OCI-LY1 (cell line): Measurements from ENCODE around the gene CDIPT.
A peak's percentile ranks its signal among the peaks of the same experiment; 100 is the strongest.

ENCODE experiments used
- H2AFZ ChIP-seq: fragments of 200-600 bp; sonication (generic), shearing (Covaris generic); 2 replicates; pipeline ENCODE4 v1.6.0; 2014; ENCODE audit warnings: antibody characterized with exemption, mild to moderate bottlenecking, low read length
- H3F3A ChIP-seq: fragments of 200-600 bp; sonication (generic), shearing (Covaris generic); 2 replicates; pipeline ENCODE4 v1.6.0; 2014; ENCODE audit warnings: mild to moderate bottlenecking, antibody characterized with exemption, low read length, moderate library complexity; ENCODE audit not compliant: insufficient read depth
- H3K27ac ChIP-seq: fragments of 200-600 bp; sonication (generic); 2 replicates; pipeline ENCODE4 v1.5.1; 2014; ENCODE audit warnings: low read length, mixed run types, mild to moderate bottlenecking, low read depth; ENCODE audit not compliant: poor library complexity, severe bottlenecking
- H3K27me3 ChIP-seq: fragments of 200-600 bp; sonication (generic); 2 replicates; pipeline ENCODE4 v1.6.0; 2014; ENCODE audit warnings: antibody characterized with exemption, mild to moderate bottlenecking, low read length, moderate library complexity; ENCODE audit not compliant: insufficient read depth
- H3K36me3 ChIP-seq: fragments of 200-600 bp; sonication (generic); 2 replicates; pipeline ENCODE4 v1.6.1; 2014; ENCODE audit warnings: mild to moderate bottlenecking, antibody characterized with exemption, low read length, moderate library complexity, mixed read lengths; ENCODE audit not compliant: insufficient read depth
- H3K4me1 ChIP-seq: fragments of 200-600 bp; sonication (generic); 2 replicates; pipeline ENCODE4 v1.5.1; 2014; ENCODE audit warnings: mild to moderate bottlenecking, low read length, moderate library complexity; ENCODE audit not compliant: insufficient read depth, severe bottlenecking
- H3K4me2 ChIP-seq: fragments of 200-600 bp; sonication (generic), shearing (Covaris generic); 2 replicates; pipeline ENCODE4 v1.6.1; 2014; ENCODE audit warnings: low read length
- H3K4me3 ChIP-seq: fragments of 200-600 bp; sonication (generic); 2 replicates; pipeline ENCODE4 v1.5.1; 2014; ENCODE audit warnings: low read length, low read depth, mild to moderate bottlenecking, mixed read lengths; ENCODE audit not compliant: poor library complexity, severe bottlenecking
- H3K79me2 ChIP-seq: fragments of 200-600 bp; shearing (Covaris generic); 2 replicates; pipeline ENCODE4 v1.6.1; 2016; ENCODE audit warnings: mixed run types, low read length, mixed read lengths; ENCODE audit not compliant: insufficient read depth
- H3K9ac ChIP-seq: fragments of 200-600 bp; sonication (generic), shearing (Covaris generic); 2 replicates; pipeline ENCODE4 v1.6.1; 2014; ENCODE audit warnings: mild to moderate bottlenecking, low read length, mixed read lengths
- H3K9me2 ChIP-seq: fragments of 200-600 bp; sonication (generic), shearing (Covaris generic); 2 replicates; pipeline ENCODE4 v1.6.1; 2014; ENCODE audit warnings: low read depth, mild to moderate bottlenecking, low read length, mixed read lengths
- H3K9me3 ChIP-seq: fragments of 200-600 bp; shearing (Covaris generic); 2 replicates; pipeline ENCODE4 v1.6.1; 2014; ENCODE audit warnings: low read length, mixed read lengths
- H4K20me1 ChIP-seq: fragments of 200-600 bp; sonication (generic), shearing (Covaris generic); 2 replicates; pipeline ENCODE4 v1.6.0; 2016; ENCODE audit warnings: mild to moderate bottlenecking, low read length; ENCODE audit not compliant: insufficient read depth
- EZH2 ChIP-seq: fragments of 200-600 bp; sonication (generic), shearing (Covaris generic); IDR thresholded peaks from 2 replicates; pipeline ENCODE4 v1.8.0; 2017; ENCODE audit warnings: borderline replicate concordance, mixed run types, mild to moderate bottlenecking, antibody characterized with exemption, low read length, moderate library complexity, mixed read lengths
- TF ChIP-seq, protein P1 (sequence below): fragments of 200-600 bp; sonication (generic), shearing (Covaris generic); IDR thresholded peaks from 2 replicates; pipeline ENCODE4 v1.5.1; 2017; ENCODE audit warnings: mild to moderate bottlenecking, antibody characterized with exemption, low read length, moderate library complexity, mixed read lengths

Gene CDIPT

DNA sequence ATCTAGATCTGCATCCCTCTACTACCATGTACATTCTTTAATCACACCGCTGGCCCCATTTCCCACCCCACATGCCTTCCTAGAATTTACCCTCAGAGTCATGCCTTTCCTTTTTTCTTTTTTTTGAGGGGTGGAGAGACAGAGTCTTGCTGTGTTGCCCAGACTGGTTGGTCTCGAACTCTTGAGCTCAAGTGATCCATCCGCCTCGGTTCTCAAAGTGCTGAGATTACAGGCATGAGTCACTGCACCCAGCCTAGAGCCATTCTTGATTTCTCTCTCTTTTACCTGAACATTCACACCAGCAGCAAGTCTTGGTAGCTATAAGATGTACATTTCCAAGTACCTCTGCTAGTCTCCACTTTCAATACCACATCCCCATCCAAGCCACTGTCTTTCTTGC lies 44.9 kb downstream of the CDIPT start:
- H3K9ac ChIP-seq, result no peak overlapping the region

DNA sequence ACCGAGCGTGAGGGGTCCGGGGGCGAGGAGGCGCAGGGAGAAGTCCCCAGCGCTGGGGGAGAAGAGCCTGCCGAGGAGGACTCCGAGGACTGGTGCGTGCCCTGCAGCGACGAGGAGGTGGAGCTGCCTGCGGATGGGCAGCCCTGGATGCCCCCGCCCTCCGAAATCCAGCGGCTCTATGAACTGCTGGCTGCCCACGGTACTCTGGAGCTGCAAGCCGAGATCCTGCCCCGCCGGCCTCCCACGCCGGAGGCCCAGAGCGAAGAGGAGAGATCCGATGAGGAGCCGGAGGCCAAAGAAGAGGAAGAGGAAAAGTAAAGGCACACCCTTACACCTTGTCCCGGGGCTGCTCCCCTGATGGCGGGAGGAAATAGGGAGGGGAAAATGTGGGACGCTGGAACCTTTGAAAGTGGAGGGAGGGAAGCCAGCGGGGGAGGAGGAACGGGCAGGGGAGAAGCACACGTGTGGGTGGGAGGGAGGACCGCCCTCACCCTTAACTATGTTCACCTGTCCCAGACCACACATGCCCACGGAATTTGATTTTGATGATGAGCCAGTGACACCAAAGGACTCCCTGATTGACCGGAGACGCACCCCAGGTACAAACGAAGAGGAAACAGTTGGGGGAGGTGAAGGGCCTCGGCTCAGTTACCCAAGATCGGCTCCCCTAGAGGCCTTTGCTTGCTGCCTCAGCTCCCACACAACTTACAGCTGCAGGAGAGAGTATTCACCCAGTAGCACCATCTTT lies 46.2 kb downstream of the CDIPT start:
- Histone ChIP-seq H3K4me3 (peak overlapping the region; percentile 93), H3K79me2 (no peaks in the 10 kb centered on the region), H3K36me3 (peaks cover 22% of the 10 kb centered on the region), H3K9ac (peak overlapping the region; percentile 95), H3K27me3 (no peaks in the 10 kb centered on the region), H4K20me1 (no peaks in the 10 kb centered on the region), H3K4me1 (peaks cover 53% of the 10 kb centered on the region), H3F3A (no peaks in the 10 kb centered on the region), H3K9me3 (no peaks in the 10 kb centered on the region), H3K27ac (peak overlapping the region; percentile 73), H2AFZ (no peak overlapping the region), H3K4me2 (peak overlapping the region; percentile 91), H3K9me2 (no peaks in the 10 kb centered on the region)
- TF ChIP-seq, protein P1, sequence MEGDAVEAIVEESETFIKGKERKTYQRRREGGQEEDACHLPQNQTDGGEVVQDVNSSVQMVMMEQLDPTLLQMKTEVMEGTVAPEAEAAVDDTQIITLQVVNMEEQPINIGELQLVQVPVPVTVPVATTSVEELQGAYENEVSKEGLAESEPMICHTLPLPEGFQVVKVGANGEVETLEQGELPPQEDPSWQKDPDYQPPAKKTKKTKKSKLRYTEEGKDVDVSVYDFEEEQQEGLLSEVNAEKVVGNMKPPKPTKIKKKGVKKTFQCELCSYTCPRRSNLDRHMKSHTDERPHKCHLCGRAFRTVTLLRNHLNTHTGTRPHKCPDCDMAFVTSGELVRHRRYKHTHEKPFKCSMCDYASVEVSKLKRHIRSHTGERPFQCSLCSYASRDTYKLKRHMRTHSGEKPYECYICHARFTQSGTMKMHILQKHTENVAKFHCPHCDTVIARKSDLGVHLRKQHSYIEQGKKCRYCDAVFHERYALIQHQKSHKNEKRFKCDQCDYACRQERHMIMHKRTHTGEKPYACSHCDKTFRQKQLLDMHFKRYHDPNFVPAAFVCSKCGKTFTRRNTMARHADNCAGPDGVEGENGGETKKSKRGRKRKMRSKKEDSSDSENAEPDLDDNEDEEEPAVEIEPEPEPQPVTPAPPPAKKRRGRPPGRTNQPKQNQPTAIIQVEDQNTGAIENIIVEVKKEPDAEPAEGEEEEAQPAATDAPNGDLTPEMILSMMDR, result no peak
- TF ChIP-seq EZH2, result no peak

More for the DNA sequence above, 44.9 kb downstream of the CDIPT start:
- H3K4me1 ChIP-seq, result peaks cover 48% of the 10 kb centered on the region
- no peaks in the 10 kb centered on the region for H3K9me2 ChIP-seq
- no peak overlapping the region for H3K4me3 ChIP-seq
- H3K27me3 ChIP-seq, result no peaks in the 10 kb centered on the region
- TF ChIP-seq EZH2, result no peak
- TF ChIP-seq, protein P1, result no peak
- no peaks in the 10 kb centered on the region for H3K79me2 ChIP-seq
- no peaks in the 10 kb centered on the region for H4K20me1 ChIP-seq
- H3K36me3 ChIP-seq, result peaks cover 26% of the 10 kb centered on the region
- no peak overlapping the region for H3K27ac ChIP-seq
- no peak overlapping the region for H3K4me2 ChIP-seq
- H2AFZ ChIP-seq, result no peak overlapping the region
- no peaks in the 10 kb centered on the region for H3F3A ChIP-seq
- no peaks in the 10 kb centered on the region for H3K9me3 ChIP-seq

DNA sequence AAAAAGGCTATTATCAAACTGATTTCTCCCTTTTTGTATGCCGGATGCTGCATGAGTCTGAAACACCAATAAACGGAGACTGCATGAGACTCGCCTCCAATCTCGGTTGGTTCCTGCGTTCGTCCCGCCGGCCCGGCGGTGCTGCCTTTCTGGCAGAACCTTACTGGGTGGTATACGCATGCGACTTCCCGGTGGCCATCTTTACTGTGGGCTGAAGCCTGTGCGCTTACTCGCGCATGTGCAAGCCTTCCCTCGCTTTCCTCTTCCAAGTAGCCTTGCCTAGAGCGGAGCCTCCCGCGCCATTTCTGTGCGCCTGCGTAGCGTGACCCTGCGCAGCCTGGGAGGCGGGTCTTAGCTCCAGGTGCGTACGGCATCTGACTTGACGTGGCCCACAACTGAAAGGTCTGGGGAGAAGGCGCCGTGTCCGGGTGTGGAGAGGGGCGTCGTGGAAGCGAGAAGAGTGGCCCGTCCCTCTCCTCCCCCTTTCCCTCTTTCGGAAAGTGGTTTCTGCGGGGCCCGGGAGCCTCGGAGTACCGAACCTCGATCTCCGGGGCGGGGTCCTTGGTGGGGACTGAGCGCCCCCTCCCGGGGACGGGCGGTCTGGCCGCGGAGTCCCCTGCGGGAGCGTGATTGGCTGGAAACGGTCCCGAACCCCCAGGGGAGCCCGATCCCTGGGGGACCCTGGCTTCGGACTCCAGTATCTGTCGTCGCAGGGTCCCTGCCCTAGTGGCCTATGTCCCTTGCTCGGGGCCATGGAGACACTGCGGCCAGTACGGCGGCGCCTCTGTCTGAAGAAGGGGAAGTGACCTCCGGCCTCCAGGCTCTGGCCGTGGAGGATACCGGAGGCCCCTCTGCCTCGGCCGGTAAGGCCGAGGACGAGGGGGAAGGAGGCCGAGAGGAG lies 47.0 kb downstream of the CDIPT start, which contains the start of gene PAGR1:
TSS of gene PAGR1 (plus strand) at position 360 of the 901 bp plus-strand sequence. CDS start at position 734, 374 bp downstream.
- H3K27ac ChIP-seq, result peak within 1 kb of the TSS; percentile 73
- H3K4me1 ChIP-seq, result peaks cover 56% of the 10 kb centered on the region

More for the DNA sequence above, 47.0 kb downstream of the CDIPT start, which contains the start of gene PAGR1:
- Histone ChIP-seq H2AFZ (peak within 1 kb of the TSS; percentile 19; the same call in 1 of the 2 replicates), H3K79me2 (no peaks in the 10 kb centered on the region), H3K36me3 (peaks cover 23% of the 10 kb centered on the region), H3K27me3 (no peaks in the 10 kb centered on the region), H4K20me1 (no peaks in the 10 kb centered on the region), H3F3A (no peaks in the 10 kb centered on the region), H3K9me2 (no peaks in the 10 kb centered on the region), H3K4me3 (peak within 1 kb of the TSS; percentile 93), H3K4me2 (peak within 1 kb of the TSS; percentile 91), H3K9me3 (no peaks in the 10 kb centered on the region), H3K9ac (peak within 1 kb of the TSS; percentile 95)
- TF ChIP-seq, protein P1, result peak; percentile 88
- TF ChIP-seq EZH2, result no peak
